Stimulated activated CD4-positive, alpha-beta T cell treated with anti-CD3 and anti-CD28 coated beads, Interleukin-2, amount 100 ng/mL, for 48 hours (primary cell): Measurements from ENCODE around the gene SLC25A15.
"Not testable (repeated sequence)": the region's sequence is repeated elsewhere in the genome, so short reads cannot be mapped to it uniquely, and the experiment has no call there.

ENCODE experiments used
- DNase-seq, 2 donors: peaks; one replicate each; pipeline ENCODE4 v3.0.0-alpha.2; 2020

SLC25A15 gene

GRCh38 chr13:40782971-40783370 lies 6.4 kb upstream of the SLC25A15 start:
- DNase-seq, result not testable (repeated sequence)

GRCh38 chr13:40784540-40784939 lies 4.9 kb upstream of the SLC25A15 start:
- no peak for DNase-seq

GRCh38 chr13:40786568-40786996 lies 2.8 kb upstream of the SLC25A15 start:
- DNase-seq, result no peak

- DNase-seq, result no peak
Measured at GRCh38 chr13:40787062-40787461, 2.3 kb upstream of the SLC25A15 start.

GRCh38 chr13:40788540-40789274 lies 704 bp upstream of the SLC25A15 start:
- DNase-seq, result not testable (repeated sequence)

GRCh38 chr13:40790154-40790616 lies 774 bp downstream of the SLC25A15 start:
- DNase-seq, result no peak

- DNase-seq, result no peak
Measured at GRCh38 chr13:40792284-40793051, 3.1 kb downstream of the SLC25A15 start.

- no peak for DNase-seq
Measured at GRCh38 chr13:40793339-40793738, 3.9 kb downstream of the SLC25A15 start.

- DNase-seq, result no peak
Measured at GRCh38 chr13:40794414-40795368, 5.3 kb downstream of the SLC25A15 start.

- no peak for DNase-seq
Measured at GRCh38 chr13:40796649-40797048, 7.2 kb downstream of the SLC25A15 start.

- DNase-seq, result no peak
Measured at GRCh38 chr13:40798380-40798779, 9.0 kb downstream of the SLC25A15 start.

GRCh38 chr13:40799508-40799907 lies 10.1 kb downstream of the SLC25A15 start:
- DNase-seq, result no peak

- no peak for DNase-seq
Measured at GRCh38 chr13:40800559-40800958, 11.1 kb downstream of the SLC25A15 start.

GRCh38 chr13:40801255-40802217 lies 12.1 kb downstream of the SLC25A15 start:
- no peak for DNase-seq

- DNase-seq, result no peak
Measured at GRCh38 chr13:40803316-40803715, 13.9 kb downstream of the SLC25A15 start.

- DNase-seq, result no peak
Measured at GRCh38 chr13:40806241-40806640, 16.8 kb downstream of the SLC25A15 start.

GRCh38 chr13:40809471-40809870 lies 20.1 kb downstream of the SLC25A15 start:
- no peak for DNase-seq

GRCh38 chr13:40812102-40812501 lies 22.7 kb downstream of the SLC25A15 start:
- no peak for DNase-seq

- no peak for DNase-seq
Measured at GRCh38 chr13:40812724-40813445, 23.5 kb downstream of the SLC25A15 start.

GRCh38 chr13:40813667-40814454 lies 24.4 kb downstream of the SLC25A15 start:
- DNase-seq, result no peak
